Measurements from ENCODE around the gene ARHGEF2.

ARHGEF2 gene

GRCh38 chr1:155940993-155941844 lies 37.1 kb downstream of the ARHGEF2 start, which contains the start of gene RXFP4:
Gene RXFP4 (plus strand): TSS chr1:155941638. CDS start chr1:155941710, 72 bp downstream.
- Histone ChIP-seq H3K4me1 (ENCODE audit: control insufficient read depth in 1 of 2, insufficient read depth in 1 of 2, low read depth in 1 of 2, low read length in 1 of 2) (peaks cover 54 to 56% of the 10 kb centered on the region in 2 experiments), H3K4me3 (ENCODE audit: low read depth in 1 of 2, low read length in 1 of 2) (peak within 1 kb of the TSS in 1 of 2 experiments; percentile 14)

GRCh38 chr1:155940482-155940992 lies 37.8 kb downstream of the ARHGEF2 start:
- Histone ChIP-seq H3K4me1 (ENCODE audit: control insufficient read depth in 1 of 2, insufficient read depth in 1 of 2, low read depth in 1 of 2, low read length in 1 of 2) (peaks cover 47 to 50% of the 10 kb centered on the region in 2 experiments), H3K27me3 (no peaks in the 10 kb centered on the region), H3K36me3 (peaks cover 10% of the 10 kb centered on the region), H3K9me3 (no peaks in the 10 kb centered on the region), H3K27ac (peak overlapping the region; percentile 74), H3K4me3 (ENCODE audit: low read depth in 1 of 2, low read length in 1 of 2) (peak overlapping the region in 1 of 2 experiments; percentile 14)
- no peak for TF ChIP-seq CTCF (IDR thresholded peaks at IDR 0.05)

More at GRCh38 chr1:155940993-155941844, 37.1 kb downstream of the ARHGEF2 start, which contains the start of gene RXFP4:
- no peaks in the 10 kb centered on the region for H3K27me3 ChIP-seq
- peak within 1 kb of the TSS; percentile 74 for H3K27ac ChIP-seq
- H3K36me3 ChIP-seq = peaks cover 17% of the 10 kb centered on the region
- no peaks in the 10 kb centered on the region for H3K9me3 ChIP-seq
- TF ChIP-seq CTCF (IDR thresholded peaks at IDR 0.05) = no peak

- Histone ChIP-seq H3K4me3 (ENCODE audit: low read depth in 1 of 2, low read length in 1 of 2) (peak overlapping the region in 1 of 2 experiments; percentile 6), H3K27ac (no peak overlapping the region), H3K4me1 (ENCODE audit: control insufficient read depth in 1 of 2, insufficient read depth in 1 of 2, low read depth in 1 of 2, low read length in 1 of 2) (peaks cover 42 to 46% of the 10 kb centered on the region in 2 experiments), H3K36me3 (peaks cover 5% of the 10 kb centered on the region), H3K9me3 (no peaks in the 10 kb centered on the region), H3K27me3 (no peaks in the 10 kb centered on the region)
- TF ChIP-seq CTCF (IDR thresholded peaks at IDR 0.05) = peak; percentile 25
Observed at GRCh38 chr1:155938220-155938627, 40.1 kb downstream of the ARHGEF2 start.

GRCh38 chr1:155934936-155935590 lies 43.3 kb downstream of the ARHGEF2 start:
- H3K9me3 ChIP-seq = no peaks in the 10 kb centered on the region

More at GRCh38 chr1:155934936-155935590, 43.3 kb downstream of the ARHGEF2 start:
- TF ChIP-seq CTCF (IDR thresholded peaks at IDR 0.05) = no peak
- peaks cover 17 to 22% of the 10 kb centered on the region in 2 experiments for H3K4me1 ChIP-seq (ENCODE audit: control insufficient read depth in 1 of 2, insufficient read depth in 1 of 2, low read depth in 1 of 2, low read length in 1 of 2)
- no peaks in the 10 kb centered on the region for H3K27me3 ChIP-seq
- H3K27ac ChIP-seq = peak overlapping the region; percentile 88
- H3K4me3 ChIP-seq (ENCODE audit: low read depth in 1 of 2, low read length in 1 of 2) = peak overlapping the region; percentile 82 to 86
- peaks cover 30% of the 10 kb centered on the region for H3K36me3 ChIP-seq

Data from neutrophil (primary cell).